ENCODE measurements around the gene MAP2K1. TPM values are rescaled to one million over a fixed set of nuclear protein-coding genes. Genes with fewer than 3 reads are reported as not detected.

The MAP2K1 gene
- polyA plus RNA-seq, 1 of the 3 experiments (the other 2 are of a cell fraction): 21.8 TPM

DNA sequence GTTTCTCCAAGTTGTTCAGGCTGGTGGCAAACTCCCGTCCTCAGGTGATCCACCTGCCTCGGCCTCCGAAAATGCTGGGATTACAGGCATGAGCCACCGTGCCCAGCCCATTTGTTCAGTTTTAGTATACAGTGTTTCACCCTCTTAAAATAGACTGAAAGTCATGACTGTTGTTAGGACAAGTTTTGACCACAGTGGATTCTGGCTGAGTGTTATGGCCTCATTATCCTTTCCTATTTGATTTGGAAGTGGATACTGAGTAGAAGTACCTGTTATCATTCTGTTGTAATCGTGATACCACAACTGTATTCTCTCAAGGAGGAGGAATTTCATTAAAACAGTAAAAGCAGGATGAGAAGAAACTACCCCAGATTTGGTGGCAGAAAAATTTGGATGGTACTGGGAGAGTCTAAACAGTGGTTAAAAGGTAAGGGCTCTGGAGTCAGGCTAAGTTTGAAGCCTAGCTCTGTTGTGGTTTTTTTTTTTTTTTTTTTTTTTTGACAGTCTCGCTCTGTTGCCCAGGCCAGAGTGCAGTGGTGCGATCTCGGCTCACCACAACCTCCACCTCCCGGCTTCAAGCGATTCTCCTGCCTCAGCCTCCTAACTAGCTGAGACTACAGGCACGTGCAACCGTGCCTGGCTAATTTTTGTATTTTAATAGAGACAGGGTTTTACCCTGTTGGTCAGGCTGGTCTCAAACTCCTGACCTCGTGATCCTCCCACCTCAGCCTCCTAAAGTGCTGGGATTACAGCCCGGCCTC, 2.6 kb downstream of the MAP2K1 start:
- Histone ChIP-seq H3K4me1 (ENCODE audit: control insufficient read depth in 1 of 2, insufficient read depth in 2 of 2, low read depth in 1 of 2, low read length in 1 of 2) (peaks cover 6 to 9% of the 10 kb centered on the region in 2 experiments; a peak in 3 of 4 replicates), H2AFZ (ENCODE audit: low read depth) (no peak overlapping the region), H3K9ac (no peak overlapping the region), H3K36me3 (replicated peaks in 1 of 2; ENCODE audit: control insufficient read depth in 1 of 2, insufficient read depth in 2 of 2, low read length in 1 of 2) (peaks cover 0 to 4% of the 10 kb centered on the region in 2 experiments), H3K27ac (ENCODE audit: low read depth in 2 of 2, low read length in 1 of 2) (no peak overlapping the region), H3K79me2 (ENCODE audit: insufficient read depth) (peaks cover 80% of the 10 kb centered on the region), H3K9me3 (no peaks in the 10 kb centered on the region), H3K27me3 (ENCODE audit: insufficient read depth) (no peaks in the 10 kb centered on the region), H3K9me2 (no peaks in the 10 kb centered on the region), H3K4me3 (ENCODE audit: low read depth in 2 of 2, low read length in 1 of 2) (0 out of 4 replicates have a peak overlapping the region, but pooled peaks of 1 of the 2 experiments have one; percentile 92), H3F3A (replicated peaks; ENCODE audit: insufficient read depth) (peaks cover 17% of the 10 kb centered on the region), H4K20me1 (ENCODE audit: insufficient read depth) (peaks cover 34% of the 10 kb centered on the region), H3K4me2 (peak overlapping the region; percentile 85; the same call in 1 of the 2 replicates)
- ChIA-PET CTCF (interaction anchor here (1.5 to 2.1 kb wide), 4 partner anchors 9 to 26 kb away, joined by 5 to 15 read pairs (median 6); no protein-coding TSS in a partner anchor), POLR2A (interaction anchor here (1.0 kb wide), 1 partner anchor 71 kb away, joined by 3 read pairs; no protein-coding TSS in a partner anchor)
- TF ChIP-seq JUND (IDR thresholded peaks at IDR 0.05) (no peak), RAD21 (IDR thresholded peaks at IDR 0.05; ENCODE audit: low read length) (no peak), RFX5 (IDR thresholded peaks at IDR 0.05; ENCODE audit: low read length) (no peak), ELF1 (IDR thresholded peaks at IDR 0.05) (no peak), EP300 (IDR thresholded peaks at IDR 0.05; ENCODE audit: borderline replicate concordance in 1 of 2, low read depth in 1 of 2, low read length in 1 of 2) (no peak)
- TF ChIP-seq, protein P1, sequence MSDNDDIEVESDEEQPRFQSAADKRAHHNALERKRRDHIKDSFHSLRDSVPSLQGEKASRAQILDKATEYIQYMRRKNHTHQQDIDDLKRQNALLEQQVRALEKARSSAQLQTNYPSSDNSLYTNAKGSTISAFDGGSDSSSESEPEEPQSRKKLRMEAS (IDR thresholded peaks at IDR 0.05; ENCODE audit: low read depth): no peak
- TF ChIP-seq, protein P2, sequence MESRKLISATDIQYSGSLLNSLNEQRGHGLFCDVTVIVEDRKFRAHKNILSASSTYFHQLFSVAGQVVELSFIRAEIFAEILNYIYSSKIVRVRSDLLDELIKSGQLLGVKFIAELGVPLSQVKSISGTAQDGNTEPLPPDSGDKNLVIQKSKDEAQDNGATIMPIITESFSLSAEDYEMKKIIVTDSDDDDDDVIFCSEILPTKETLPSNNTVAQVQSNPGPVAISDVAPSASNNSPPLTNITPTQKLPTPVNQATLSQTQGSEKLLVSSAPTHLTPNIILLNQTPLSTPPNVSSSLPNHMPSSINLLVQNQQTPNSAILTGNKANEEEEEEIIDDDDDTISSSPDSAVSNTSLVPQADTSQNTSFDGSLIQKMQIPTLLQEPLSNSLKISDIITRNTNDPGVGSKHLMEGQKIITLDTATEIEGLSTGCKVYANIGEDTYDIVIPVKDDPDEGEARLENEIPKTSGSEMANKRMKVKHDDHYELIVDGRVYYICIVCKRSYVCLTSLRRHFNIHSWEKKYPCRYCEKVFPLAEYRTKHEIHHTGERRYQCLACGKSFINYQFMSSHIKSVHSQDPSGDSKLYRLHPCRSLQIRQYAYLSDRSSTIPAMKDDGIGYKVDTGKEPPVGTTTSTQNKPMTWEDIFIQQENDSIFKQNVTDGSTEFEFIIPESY (IDR thresholded peaks at IDR 0.05; ENCODE audit: borderline replicate concordance, low read depth): no peak
- TF ChIP-seq, protein P3, sequence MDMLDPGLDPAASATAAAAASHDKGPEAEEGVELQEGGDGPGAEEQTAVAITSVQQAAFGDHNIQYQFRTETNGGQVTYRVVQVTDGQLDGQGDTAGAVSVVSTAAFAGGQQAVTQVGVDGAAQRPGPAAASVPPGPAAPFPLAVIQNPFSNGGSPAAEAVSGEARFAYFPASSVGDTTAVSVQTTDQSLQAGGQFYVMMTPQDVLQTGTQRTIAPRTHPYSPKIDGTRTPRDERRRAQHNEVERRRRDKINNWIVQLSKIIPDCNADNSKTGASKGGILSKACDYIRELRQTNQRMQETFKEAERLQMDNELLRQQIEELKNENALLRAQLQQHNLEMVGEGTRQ (IDR thresholded peaks at IDR 0.05; ENCODE audit: borderline replicate concordance, low read depth, low read length): no peak
- DNase-seq: no peak
- 86% methylated on average over 14 of the region's 14 CpGs for WGBS (ENCODE audit: low lambda C conversion rate)

DNA sequence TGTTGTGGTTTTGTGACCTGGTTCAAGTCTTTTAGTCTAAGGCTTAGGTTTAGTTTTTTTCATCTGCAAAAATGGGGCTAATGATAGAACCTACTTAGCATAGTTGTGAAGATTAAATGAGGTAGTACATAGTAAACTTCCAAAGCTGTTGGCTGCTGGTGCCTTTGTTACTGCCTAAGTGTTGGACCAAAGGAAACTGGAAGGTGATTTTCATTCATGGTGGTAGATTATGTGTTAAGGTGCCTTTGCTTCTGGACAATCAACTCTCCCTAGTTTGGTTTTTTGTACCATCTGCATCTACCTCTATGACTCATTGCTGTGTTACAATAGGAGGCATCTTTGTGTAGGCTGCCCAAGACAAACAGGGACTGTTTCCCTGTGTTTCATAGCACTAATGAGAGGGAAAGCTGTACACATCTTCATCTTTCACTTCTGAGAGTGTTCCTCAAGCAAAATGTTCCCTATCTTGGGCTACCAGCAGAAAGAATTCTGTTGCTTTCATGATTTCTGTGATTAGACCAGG, 3.2 kb downstream of the MAP2K1 start:
- peaks cover 40% of the 10 kb centered on the region for H4K20me1 ChIP-seq (ENCODE audit: insufficient read depth)
- peaks cover 0 to 4% of the 10 kb centered on the region in 2 experiments for H3K36me3 ChIP-seq (replicated peaks in 1 of 2; ENCODE audit: control insufficient read depth in 1 of 2, insufficient read depth in 2 of 2, low read length in 1 of 2)
- CTCF ChIA-PET: interaction anchor here (1.5 to 1.8 kb wide), 2 partner anchors 13 to 109 kb away, joined by 5 to 6 read pairs; no protein-coding TSS in a partner anchor
- no peak overlapping the region for H3K27ac ChIP-seq (ENCODE audit: low read depth in 2 of 2, low read length in 1 of 2)
- no peak overlapping the region for H3K4me2 ChIP-seq
- H3K9ac ChIP-seq: no peak overlapping the region
- H3K79me2 ChIP-seq (ENCODE audit: insufficient read depth): peaks cover 86% of the 10 kb centered on the region
- H3K9me2 ChIP-seq: no peaks in the 10 kb centered on the region
- no peak overlapping the region for H3K4me3 ChIP-seq (ENCODE audit: low read depth in 2 of 2, low read length in 1 of 2)
- TF ChIP-seq CHD2 (IDR thresholded peaks at IDR 0.05; ENCODE audit: low read length, partially characterized antibody) (no peak), FOSL2 (IDR thresholded peaks at IDR 0.05; ENCODE audit: borderline replicate concordance, low read depth) (peak; percentile 20; the same call in 1 of the 2 replicates), POLR2AphosphoS5 (IDR thresholded peaks at IDR 0.05; ENCODE audit: low read depth, low read length) (no peak), ELF1 (IDR thresholded peaks at IDR 0.05) (no peak)
- POLR2A ChIA-PET: interaction anchor here (1.0 kb wide), 1 partner anchor 70 kb away, joined by 3 read pairs; no protein-coding TSS in a partner anchor
- H3K4me1 ChIP-seq (ENCODE audit: control insufficient read depth in 1 of 2, insufficient read depth in 2 of 2, low read depth in 1 of 2, low read length in 1 of 2): peaks cover 6 to 9% of the 10 kb centered on the region in 2 experiments; a peak in 3 of 4 replicates
- H3F3A ChIP-seq (replicated peaks; ENCODE audit: insufficient read depth): peaks cover 17% of the 10 kb centered on the region
- H2AFZ ChIP-seq (ENCODE audit: low read depth): no peak overlapping the region
- no peak for DNase-seq
- no peaks in the 10 kb centered on the region for H3K9me3 ChIP-seq
- no peaks in the 10 kb centered on the region for H3K27me3 ChIP-seq (ENCODE audit: insufficient read depth)

Measured in SK-N-SH (cell line).